H9 (cell line): ENCODE measurements around the gene FXYD3. TPM values are rescaled to one million over a fixed set of nuclear protein-coding genes. Genes with fewer than 3 reads are reported as not detected.
"Not testable (repeated sequence)": the region's sequence is repeated elsewhere in the genome, so short reads cannot be mapped to it uniquely, and the experiment has no call there.

Experiments used
- DNase-seq: peaks from one replicate; pipeline ENCODE4 v3.0.0-alpha.2; 2017
- H2AFZ ChIP-seq: one replicate; pipeline ENCODE4 v1.6.1; 2013; ENCODE audit warnings: mild to moderate bottlenecking, low read length, control low read depth, moderate library complexity
- H2AK5ac ChIP-seq: 2 replicates; pipeline ENCODE4 v1.6.1; 2013; ENCODE audit warnings: low read length, control low read depth, mixed read lengths; ENCODE audit not compliant: insufficient read length
- H2BK120ac ChIP-seq: one replicate; pipeline ENCODE4 v1.6.1; 2013; ENCODE audit warnings: low read depth, mild to moderate bottlenecking, low read length, control low read depth, inconsistent platforms; ENCODE audit not compliant: poor library complexity, severe bottlenecking
- H2BK12ac ChIP-seq: 2 replicates; pipeline ENCODE4 v1.6.1; 2013; ENCODE audit warnings: low read length, control low read depth, mixed read lengths, low read depth; ENCODE audit not compliant: insufficient read length
- H2BK15ac ChIP-seq: 2 replicates; pipeline ENCODE4 v1.6.1; 2013; ENCODE audit warnings: low read depth, low read length, control low read depth
- H2BK20ac ChIP-seq: one replicate; pipeline ENCODE4 v1.6.1; 2013; ENCODE audit warnings: low read depth, mild to moderate bottlenecking, low read length, control low read depth, inconsistent platforms; ENCODE audit not compliant: poor library complexity, severe bottlenecking
- H2BK5ac ChIP-seq: 2 replicates; pipeline ENCODE4 v1.6.1; 2013; ENCODE audit warnings: low read length, control low read depth, mixed read lengths; ENCODE audit not compliant: insufficient read length
- H3K14ac ChIP-seq: 2 replicates; pipeline ENCODE4 v1.6.1; 2013; ENCODE audit warnings: low read length, control low read depth; ENCODE audit not compliant: insufficient read depth
- H3K18ac ChIP-seq: 2 replicates; pipeline ENCODE4 v1.6.1; 2013; ENCODE audit warnings: low read depth, mild to moderate bottlenecking, mixed read lengths, low read length, control low read depth; ENCODE audit not compliant: insufficient read length
- H3K23ac ChIP-seq: 2 replicates; pipeline ENCODE4 v1.6.1; 2013; ENCODE audit warnings: low read length, control low read depth, mixed read lengths, low read depth; ENCODE audit not compliant: insufficient read length
- H3K23me2 ChIP-seq: 2 replicates; pipeline ENCODE4 v1.6.1; 2013; ENCODE audit warnings: low read depth, mild to moderate bottlenecking, mixed read lengths, low read length, control low read depth; ENCODE audit not compliant: insufficient read length, poor library complexity, severe bottlenecking
- H3K27ac ChIP-seq: 2 replicates; pipeline ENCODE4 v1.5.1; 2013; ENCODE audit warnings: low read length, control low read depth, mixed read lengths, low read depth; ENCODE audit not compliant: insufficient read length
- H3K27me3 ChIP-seq: 2 replicates; pipeline ENCODE4 v1.6.1; 2013; ENCODE audit warnings: low read length, control low read depth, inconsistent platforms; ENCODE audit not compliant: insufficient read depth
- H3K4ac ChIP-seq: 2 replicates; pipeline ENCODE4 v1.6.1; 2013; ENCODE audit warnings: low read depth, mild to moderate bottlenecking, control low read depth, inconsistent platforms, low read length, moderate library complexity
- H3K4me1 ChIP-seq: 2 replicates; pipeline ENCODE4 v1.6.1; 2013; ENCODE audit warnings: low read length, control low read depth, inconsistent platforms; ENCODE audit not compliant: insufficient read depth
- H3K4me2 ChIP-seq: 2 replicates; pipeline ENCODE4 v1.6.1; 2013; ENCODE audit warnings: low read length, control low read depth, mixed read lengths; ENCODE audit not compliant: insufficient read length, insufficient read depth
- H3K56ac ChIP-seq: 2 replicates; pipeline ENCODE4 v1.6.1; 2013; ENCODE audit warnings: low read depth, mild to moderate bottlenecking, mixed read lengths, low read length, control low read depth; ENCODE audit not compliant: insufficient read length
- H3K79me1 ChIP-seq: 2 replicates; pipeline ENCODE4 v1.6.1; 2013; ENCODE audit warnings: low read depth, mild to moderate bottlenecking, moderate library complexity, low read length, control low read depth, inconsistent platforms; ENCODE audit not compliant: insufficient read depth, poor library complexity, severe bottlenecking
- H3K79me2 ChIP-seq: 2 replicates; pipeline ENCODE4 v1.6.1; 2013; ENCODE audit warnings: low read length, control low read depth, inconsistent platforms; ENCODE audit not compliant: insufficient read depth
- H3K9ac ChIP-seq: 2 replicates; pipeline ENCODE4 v1.6.1; 2013; ENCODE audit warnings: low read length, control low read depth, mixed read lengths; ENCODE audit not compliant: insufficient read length; ENCODE audit errors: extremely low read depth
- H3K9me3 ChIP-seq: one replicate; pipeline ENCODE4 v1.6.1; 2013; ENCODE audit warnings: low read depth, low read length, inconsistent platforms; ENCODE audit not compliant: control insufficient read depth
- H3T11ph ChIP-seq: one replicate; pipeline ENCODE4 v1.6.1; 2013; ENCODE audit warnings: mild to moderate bottlenecking, low read length, control low read depth, inconsistent platforms
- H4K20me1 ChIP-seq: one replicate; pipeline ENCODE4 v1.6.1; 2013; ENCODE audit not compliant: control insufficient read depth, insufficient read length, insufficient read depth
- H4K5ac ChIP-seq: 2 replicates; pipeline ENCODE4 v1.6.1; 2013; ENCODE audit warnings: low read depth, mild to moderate bottlenecking, mixed read lengths, low read length, control low read depth; ENCODE audit not compliant: insufficient read length
- H4K8ac ChIP-seq: replicated peaks from 2 replicates; pipeline ENCODE4 v1.6.1; 2013; ENCODE audit warnings: low read length, control low read depth, mixed read lengths, low read depth; ENCODE audit not compliant: insufficient read length
- H4K91ac ChIP-seq: 2 replicates; pipeline ENCODE4 v1.6.1; 2013; ENCODE audit warnings: low read depth, mild to moderate bottlenecking, moderate library complexity, mixed read lengths, low read length, control low read depth; ENCODE audit not compliant: insufficient read length
- H3K27ac Mint-ChIP-seq, 3 experiments: 2 replicates in 2 of 3; 3 replicates in 1 of 3; pipeline ENCODE4 v1.8.0; 2020 to 2021; ENCODE audit warnings: mixed read lengths in 3 of 3, mild to moderate bottlenecking in 1 of 3, moderate library complexity in 1 of 3
- H3K27me3 Mint-ChIP-seq: 2 replicates; pipeline ENCODE4 v1.8.0; 2021; ENCODE audit warnings: low read depth, mild to moderate bottlenecking, moderate library complexity, mixed read lengths
- H3K36me3 Mint-ChIP-seq, 3 experiments: 2 replicates in 2 of 3; 3 replicates in 1 of 3; pipeline ENCODE4 v1.8.0; 2020 to 2021; ENCODE audit warnings: low read depth in 3 of 3, mixed read lengths in 3 of 3; ENCODE audit not compliant: insufficient read depth in 1 of 3
- H3K4me1 Mint-ChIP-seq, 2 experiments: 2 replicates each; pipeline ENCODE4 v1.8.0; 2020; ENCODE audit warnings: mixed read lengths in 2 of 2
- H3K4me3 Mint-ChIP-seq, 2 experiments: 2 replicates in 1 of 2; 3 replicates in 1 of 2; pipeline ENCODE4 v1.8.0; 2020 to 2021; ENCODE audit warnings: mild to moderate bottlenecking in 2 of 2, mixed read lengths in 2 of 2, moderate library complexity in 1 of 2
- H3K9me3 Mint-ChIP-seq, 2 experiments: 2 replicates in 1 of 2; 3 replicates in 1 of 2; pipeline ENCODE4 v1.8.0; 2020; ENCODE audit warnings: mild to moderate bottlenecking in 2 of 2, mixed read lengths in 2 of 2, moderate library complexity in 1 of 2
- WGBS: extraction: QIAGEN DNeasy Blood & Tissue Kit; methylation state at CpG from one replicate; pipeline ENCODE4 v1.1.7; 2013; ENCODE audit warnings: missing lambda C conversion rate, low lambda C conversion rate, mixed read lengths; ENCODE audit not compliant: insufficient read length; ENCODE audit errors: extremely low coverage; 5-methylcytosine and 5-hydroxymethylcytosine counted together
- total RNA-seq: library from RNA; stranded (reverse); gene quantifications from 2 replicates; pipeline ENCODE4 v1.2.1, GENCODE V29; 2021

FXYD3 gene
- total RNA-seq, 1 experiment from 2014 or later: 1.5 TPM

DNA sequence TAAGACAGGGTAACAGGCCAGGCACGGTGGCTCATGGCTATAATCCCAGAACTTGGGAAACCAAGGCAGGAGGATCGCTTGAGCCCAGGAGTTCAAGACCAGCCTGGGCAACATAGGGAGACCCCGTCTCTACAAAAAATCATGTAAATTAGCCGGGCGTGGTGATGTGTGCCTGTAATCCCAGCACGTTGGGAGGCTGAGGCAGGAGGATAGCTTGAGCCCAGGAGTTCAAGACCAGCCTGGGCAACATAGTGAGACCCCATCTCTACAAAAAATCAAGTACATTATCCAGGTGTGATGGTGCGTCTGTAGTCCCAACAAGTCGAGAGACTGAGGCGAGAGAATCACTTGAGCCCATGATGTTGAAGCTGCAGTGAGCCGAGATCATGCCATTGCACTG is 12.0 kb upstream of the FXYD3 start:
- not testable (repeated sequence) for H3K27ac Mint-ChIP-seq, H3K27me3 ChIP-seq, H3K36me3 Mint-ChIP-seq, H3K14ac ChIP-seq, H4K8ac ChIP-seq, H3K23me2 ChIP-seq, H2BK15ac ChIP-seq, H3K18ac ChIP-seq, H3K9me3 Mint-ChIP-seq, H3K9ac ChIP-seq, H3K27me3 Mint-ChIP-seq, H2BK12ac ChIP-seq, H3K9me3 ChIP-seq, H3K23ac ChIP-seq, DNase-seq, H3K4me2 ChIP-seq, H3K4me1 ChIP-seq, H4K5ac ChIP-seq, H3K56ac ChIP-seq, H3K79me1 ChIP-seq, H4K91ac ChIP-seq, H4K20me1 ChIP-seq, H3K27ac ChIP-seq, H3K4ac ChIP-seq, H3K79me2 ChIP-seq, H2BK120ac ChIP-seq, H2BK5ac ChIP-seq, H3K4me1 Mint-ChIP-seq, H2BK20ac ChIP-seq, H2AFZ ChIP-seq, H2AK5ac ChIP-seq, H3K4me3 Mint-ChIP-seq, H3T11ph ChIP-seq
- no CpG with 5 or more reads among the region's 10 CpGs for WGBS
